OCI-LY1 (cell line): ENCODE results near the gene ME1.

Experiments used
- CTCF ChIP-seq: fragments of 200-600 bp; sonication (generic), shearing (Covaris generic); IDR thresholded peaks from 2 replicates; pipeline ENCODE4 v1.5.1; 2017; ENCODE audit warnings: mild to moderate bottlenecking, antibody characterized with exemption, low read length, moderate library complexity, mixed read lengths
- EZH2 ChIP-seq: fragments of 200-600 bp; sonication (generic), shearing (Covaris generic); IDR thresholded peaks from 2 replicates; pipeline ENCODE4 v1.8.0; 2017; ENCODE audit warnings: borderline replicate concordance, mixed run types, mild to moderate bottlenecking, antibody characterized with exemption, low read length, moderate library complexity, mixed read lengths

- TF ChIP-seq CTCF, result no peak
- TF ChIP-seq EZH2, result no peak
Observed at GRCh38 chr6:83190626-83191025, 240.2 kb downstream of the ME1 start.
